ENCODE measurements around the gene CELA3A.
A peak's percentile ranks its signal among the peaks of the same experiment; 100 is the strongest.
"Not testable (repeated sequence)": the region's sequence is repeated elsewhere in the genome, so short reads cannot be mapped to it uniquely, and the experiment has no call there.

The CELA3A gene

GRCh38 chr1:21982122-21982521 is 19.3 kb upstream of the CELA3A start:
- not testable (repeated sequence) for DNase-seq

- DNase-seq, result not testable (repeated sequence)
Observed at GRCh38 chr1:21983539-21983938, 17.9 kb upstream of the CELA3A start.

- not testable (repeated sequence) for DNase-seq
Observed at GRCh38 chr1:21985893-21986292, 15.6 kb upstream of the CELA3A start.

- DNase-seq, result not testable (repeated sequence)
Observed at GRCh38 chr1:21986386-21986785, 15.1 kb upstream of the CELA3A start.

GRCh38 chr1:21989672-21990393 is 11.6 kb upstream of the CELA3A start:
- DNase-seq, result not testable (repeated sequence)

- not testable (repeated sequence) for DNase-seq
Observed at GRCh38 chr1:21992186-21992585, 9.3 kb upstream of the CELA3A start.

GRCh38 chr1:21994716-21995115 is 6.7 kb upstream of the CELA3A start:
- not testable (repeated sequence) for DNase-seq

GRCh38 chr1:21996663-21996970 is 4.8 kb upstream of the CELA3A start:
- DNase-seq, result not testable (repeated sequence)

- DNase-seq, result not testable (repeated sequence)
Observed at GRCh38 chr1:21997891-21998623, 3.4 kb upstream of the CELA3A start.

GRCh38 chr1:21998624-21999294 is 2.7 kb upstream of the CELA3A start:
- not testable (repeated sequence) for DNase-seq

- not testable (repeated sequence) for DNase-seq
Observed at GRCh38 chr1:21999645-22000044, 1.8 kb upstream of the CELA3A start.

- not testable (repeated sequence) for DNase-seq
Observed at GRCh38 chr1:22002461-22002860, 1.0 kb downstream of the CELA3A start.

GRCh38 chr1:22002875-22003274 is 1.4 kb downstream of the CELA3A start:
- not testable (repeated sequence) for DNase-seq

- DNase-seq, result not testable (repeated sequence)
Observed at GRCh38 chr1:22003959-22004358, 2.5 kb downstream of the CELA3A start.

- DNase-seq, result peak; percentile 34
Observed at GRCh38 chr1:22005261-22006149, 4.0 kb downstream of the CELA3A start.

- not testable (repeated sequence) for DNase-seq
Observed at GRCh38 chr1:22006736-22007135, 5.3 kb downstream of the CELA3A start.

- not testable (repeated sequence) for DNase-seq
Observed at GRCh38 chr1:22007262-22007661, 5.8 kb downstream of the CELA3A start.

GRCh38 chr1:22009566-22009965 is 8.1 kb downstream of the CELA3A start:
- DNase-seq, result not testable (repeated sequence)

GRCh38 chr1:22012752-22013151 is 11.3 kb downstream of the CELA3A start:
- DNase-seq, result not testable (repeated sequence)

- DNase-seq, result not testable (repeated sequence)
Observed at GRCh38 chr1:22014575-22015206, 13.2 kb downstream of the CELA3A start.

- DNase-seq, result peak; percentile 51
Observed at GRCh38 chr1:22018583-22019559, 17.4 kb downstream of the CELA3A start.
